ENCODE measurements around the gene C1GALT1C1L.
"Not testable (repeated sequence)": the region's sequence is repeated elsewhere in the genome, so short reads cannot be mapped to it uniquely, and the experiment has no call there.

Gene C1GALT1C1L

DNA sequence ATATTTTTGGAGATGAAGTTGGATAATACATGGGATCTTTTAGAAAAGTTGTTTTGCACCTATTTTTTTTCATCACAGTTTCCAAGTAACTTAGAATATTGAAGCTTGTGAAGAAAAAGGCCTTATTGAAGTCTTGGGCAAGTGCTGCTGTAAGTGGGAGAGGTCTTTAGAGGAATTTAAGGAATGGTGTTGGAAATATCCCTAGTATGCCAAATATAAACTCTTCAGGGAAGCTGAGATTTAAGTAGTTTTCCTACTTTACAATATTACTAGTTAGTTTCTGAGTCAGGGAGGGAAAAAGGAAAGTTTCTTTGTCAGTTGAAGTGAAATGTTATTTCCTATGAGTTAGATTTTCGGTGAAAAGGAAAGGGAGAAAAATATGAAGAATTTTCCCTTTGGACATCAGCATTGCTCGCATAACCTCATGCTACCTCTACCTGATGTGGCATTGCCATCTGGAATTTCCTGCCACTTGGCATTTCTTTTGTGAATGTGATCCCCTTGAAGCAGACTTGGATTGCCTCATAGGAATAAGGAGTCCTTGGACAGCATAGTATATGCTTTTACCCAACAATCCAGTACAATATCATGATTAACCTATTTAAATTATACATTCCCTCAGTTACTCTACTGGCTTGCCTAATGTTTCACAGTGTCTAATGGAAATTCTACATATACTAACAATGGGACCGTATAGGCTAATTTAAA lies 27.1 kb downstream of the C1GALT1C1L start:
- DNase-seq = no peak

- no peak for DNase-seq
Observed at GRCh38 chr2:43643680-43644079, 32.5 kb downstream of the C1GALT1C1L start.

- DNase-seq = no peak
Observed at GRCh38 chr2:43642363-43642762, 33.9 kb downstream of the C1GALT1C1L start.

DNA sequence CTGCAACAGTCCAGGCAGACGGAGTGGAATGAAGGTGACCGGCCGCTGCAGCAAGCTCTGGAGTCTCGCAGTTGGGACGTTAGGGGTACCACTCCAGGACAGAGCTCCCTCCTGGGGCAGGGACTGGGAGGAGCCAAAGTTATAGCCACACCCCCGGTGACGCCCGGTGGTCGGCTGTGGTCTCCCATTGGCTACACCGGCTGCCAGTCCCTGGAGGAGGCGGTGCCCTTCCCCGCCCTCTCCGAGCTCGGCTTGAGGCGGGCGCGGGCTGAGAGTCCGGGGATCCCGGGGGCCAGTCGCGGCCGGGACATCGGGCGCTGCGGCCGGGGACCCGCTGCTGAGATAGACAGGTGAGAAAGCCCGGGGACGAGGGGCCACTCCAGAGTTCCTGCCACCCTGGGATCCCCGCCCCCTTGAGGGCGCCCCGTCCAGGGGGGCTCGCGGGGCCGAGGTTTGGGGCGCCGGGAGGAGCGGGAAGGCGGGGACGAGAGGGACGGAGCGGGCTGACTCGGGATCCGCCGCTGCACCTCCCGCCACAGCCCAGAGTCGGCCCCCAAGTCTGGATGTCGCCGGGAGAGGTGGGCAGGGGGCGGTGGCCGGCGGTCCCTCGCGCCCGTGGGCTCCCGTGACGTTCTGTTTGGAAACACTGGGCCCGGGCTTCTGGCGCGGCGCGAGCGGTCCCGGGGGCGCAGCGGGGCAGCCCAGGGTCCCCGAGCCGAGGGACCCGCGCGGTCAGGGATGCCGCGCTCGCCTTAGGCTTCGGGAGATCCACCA lies 39.0 kb downstream of the C1GALT1C1L start, which contains the start of gene PLEKHH2:
TSS of gene PLEKHH2 (plus strand) at position 231 of the 774 bp plus-strand sequence. CDS start 7,414 bp downstream, outside the sequence.
- DNase-seq = peak; percentile 90

- no peak for DNase-seq
Observed at GRCh38 chr2:43636621-43637020, 39.6 kb downstream of the C1GALT1C1L start.

DNA sequence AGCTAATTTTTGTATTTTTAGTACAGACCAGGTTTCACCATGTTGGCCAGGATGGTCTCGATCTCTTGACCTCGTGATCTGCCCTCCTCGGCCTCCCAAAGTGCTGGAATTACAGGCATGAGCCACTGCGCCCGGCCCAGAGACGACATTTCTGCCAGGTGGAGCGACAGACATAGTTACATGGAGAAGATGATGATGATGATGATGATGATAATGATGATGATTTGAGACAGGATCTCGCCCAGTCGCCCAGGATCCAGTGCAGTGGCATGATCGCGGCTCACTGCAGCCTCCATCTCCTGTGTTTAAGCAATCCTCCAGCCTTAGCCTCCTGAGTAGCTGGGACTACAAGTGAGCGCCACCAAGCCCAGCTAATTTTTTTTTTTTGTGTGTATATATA lies 40.1 kb downstream of the C1GALT1C1L start:
- not testable (repeated sequence) for DNase-seq

- no peak for DNase-seq
Observed at GRCh38 chr2:43634604-43635306, 41.5 kb downstream of the C1GALT1C1L start.

DNA sequence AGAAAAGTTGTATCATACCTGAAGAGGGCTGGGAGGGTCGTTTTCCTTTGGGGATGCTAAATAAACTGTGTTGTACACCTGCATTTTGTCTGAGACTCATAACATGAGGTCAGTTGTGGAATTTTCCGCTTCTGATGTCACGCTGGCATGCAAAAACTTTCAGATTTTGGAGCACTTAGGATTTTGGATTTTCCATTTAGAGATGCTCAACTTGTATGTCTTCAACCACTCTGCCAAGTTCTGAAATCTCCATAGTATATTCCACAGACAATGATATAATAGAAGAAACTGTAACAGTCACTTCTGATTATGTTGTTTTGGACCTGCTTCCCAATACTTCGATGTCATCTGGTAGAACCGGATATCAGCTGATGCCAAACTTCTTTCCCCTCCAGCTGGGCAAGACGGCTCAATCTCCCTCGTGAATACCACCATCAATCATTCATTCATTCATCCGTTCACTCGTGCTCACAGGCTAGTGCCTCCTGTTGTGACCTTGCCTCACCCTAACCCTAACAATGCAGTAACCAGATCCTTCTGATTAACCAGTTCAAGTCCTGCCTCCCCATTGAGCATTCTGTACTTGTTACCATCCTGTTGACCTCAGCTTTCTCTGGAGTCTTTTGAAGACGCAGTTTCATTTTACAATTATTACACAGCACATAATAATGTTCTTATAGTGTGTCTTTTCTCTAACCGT lies 44.5 kb downstream of the C1GALT1C1L start:
- no peak for DNase-seq
